Stromal cell of bone marrow (primary cell): ENCODE measurements around the gene GPR4.

Source experiments
- DNase-seq: peaks from one replicate; pipeline ENCODE4 v3.0.0-alpha.2; 2012; ENCODE audit warnings: low read depth

The GPR4 gene

GRCh38 chr19:45589768-45590167 lies 12.2 kb downstream of the GPR4 start:
- DNase-seq = no peak

- no peak for DNase-seq
These were observed 14.1 kb downstream of the GPR4 start for GRCh38 chr19:45587873-45588272.

GRCh38 chr19:45585158-45585577 lies 16.8 kb downstream of the GPR4 start:
- DNase-seq = no peak

GRCh38 chr19:45584332-45585157 lies 17.5 kb downstream of the GPR4 start, which contains the start of gene OPA3:
OPA3 (minus strand) TSS chr19:45584802; CDS start chr19:45584764, 38 bp downstream.
- peak; percentile 99 for DNase-seq

- no peak for DNase-seq
These were observed 20.4 kb downstream of the GPR4 start for GRCh38 chr19:45581576-45581975.

GRCh38 chr19:45578861-45579260 lies 23.2 kb downstream of the GPR4 start:
- DNase-seq = no peak

- peak; percentile 73 for DNase-seq
These were observed 24.7 kb downstream of the GPR4 start for GRCh38 chr19:45577111-45577905.

- DNase-seq = no peak
These were observed 25.3 kb downstream of the GPR4 start for GRCh38 chr19:45576682-45577081.

GRCh38 chr19:45575216-45575615 lies 26.8 kb downstream of the GPR4 start:
- no peak for DNase-seq

GRCh38 chr19:45574526-45574925 lies 27.5 kb downstream of the GPR4 start:
- no peak for DNase-seq

GRCh38 chr19:45571457-45572220 lies 30.4 kb downstream of the GPR4 start:
- DNase-seq = no peak

GRCh38 chr19:45569619-45570421 lies 32.2 kb downstream of the GPR4 start:
- no peak for DNase-seq

GRCh38 chr19:45568732-45569131 lies 33.3 kb downstream of the GPR4 start:
- DNase-seq = peak; percentile 90

- no peak for DNase-seq
These were observed 34.4 kb downstream of the GPR4 start for GRCh38 chr19:45567609-45568008.

- DNase-seq = no peak
These were observed 37.8 kb downstream of the GPR4 start for GRCh38 chr19:45564131-45564780.

GRCh38 chr19:45560686-45561085 lies 41.3 kb downstream of the GPR4 start:
- DNase-seq = no peak

- DNase-seq = no peak
These were observed 42.0 kb downstream of the GPR4 start for GRCh38 chr19:45560038-45560437.

GRCh38 chr19:45558399-45558878 lies 43.6 kb downstream of the GPR4 start:
- DNase-seq = no peak

GRCh38 chr19:45556835-45557234 lies 45.2 kb downstream of the GPR4 start:
- DNase-seq = no peak

- DNase-seq = no peak
These were observed 47.5 kb downstream of the GPR4 start for GRCh38 chr19:45554481-45554880.

- no peak for DNase-seq
These were observed 48.5 kb downstream of the GPR4 start for GRCh38 chr19:45553464-45553863.
